Thyroid gland (tissue), 4 donors: ENCODE results near the gene MAP2K5. TPM values are rescaled to one million over a fixed set of nuclear protein-coding genes. Genes with fewer than 3 reads are reported as not detected.
A peak's percentile ranks its signal among the peaks of the same experiment; 100 is the strongest.

Experiments used
- DNase-seq, 2 donors: peaks; one replicate each; pipeline ENCODE4 v3.0.0-alpha.2; 2019
- H3K27ac ChIP-seq, 3 donors: fragments of 200-600 bp; sonication (generic); 1 replicate in 2 of 3; 2 replicates in 1 of 3; pipeline ENCODE4 v1.5.1; 2016 to 2019; ENCODE audit warnings: mild to moderate bottlenecking in 1 of 3, moderate library complexity in 1 of 3
- H3K27me3 ChIP-seq: fragments of 200-600 bp; sonication (generic); one replicate; pipeline ENCODE4 v1.5.1; 2019
- H3K36me3 ChIP-seq, 2 donors: fragments of 200-600 bp; sonication (generic); one replicate each; pipeline ENCODE4 v1.5.1; 2016 to 2019
- H3K4me1 ChIP-seq, 2 donors: fragments of 200-600 bp; sonication (generic); one replicate each; pipeline ENCODE4 v1.5.1; 2017 to 2019
- H3K4me3 ChIP-seq, 3 donors: fragments of 200-600 bp; sonication (generic); replicated peaks in 1 of 3; 1 replicate in 2 of 3; 2 replicates in 1 of 3; pipeline ENCODE4 v1.5.1; 2016; ENCODE audit warnings: mild to moderate bottlenecking in 1 of 3
- H3K9me3 ChIP-seq: fragments of 200-600 bp; sonication (generic); one replicate; pipeline ENCODE4 v1.5.1; 2017
- CTCF ChIP-seq, 6 experiments: fragments of 200-600 bp in 3 of 6; fragments of 450-650 bp in 3 of 6; sonication (generic) in 3 of 6; IDR thresholded peaks; one replicate each; pipeline ENCODE4 v1.5.1; 2016 to 2019; ENCODE audit warnings: antibody characterized with exemption in 6 of 6, mild to moderate bottlenecking in 2 of 6, inconsistent platforms in 1 of 6, moderate library complexity in 1 of 6
- POLR2A ChIP-seq, 2 donors: fragments of 450-650 bp; IDR thresholded peaks; one replicate each; pipeline ENCODE4 v1.6.1; 2017; ENCODE audit warnings: antibody characterized with exemption in 2 of 2, mild to moderate bottlenecking in 2 of 2, moderate library complexity in 1 of 2
- WGBS, 2 donors: methylation state at CpG; one replicate each; pipeline ENCODE4 v1.1.5; 2017; 5-methylcytosine and 5-hydroxymethylcytosine counted together
- intact Hi-C: fragments of 100-400 bp; cut with DNase I; formaldehyde crosslinking; loops from one replicate; pipeline ENCODE4 v1.15.1; 2023
- small RNA-seq: library from RNA; depleted of rRNA; stranded (forward); fragments of <200 nt; gene quantifications from one replicate; pipeline ENCODE3, GENCODE V24; 2016
- total RNA-seq, 4 donors: library from RNA; depleted of rRNA; stranded (reverse); fragments of >200 nt; gene quantifications; one replicate each; pipeline ENCODE4 v1.2.3, GENCODE V29; 2016

Gene MAP2K5
- total RNA-seq, 4 donors from 2014 or later, result 10.2 to 32.1 (median 15.9) TPM

GRCh38 chr15:67852418-67852817 lies 309.9 kb downstream of the MAP2K5 start:
- peaks cover 18 to 32% of the 10 kb centered on the region in 2 donors for H3K4me1 ChIP-seq
- no peak for TF ChIP-seq POLR2A (IDR thresholded peaks at IDR 0.05)
- TF ChIP-seq CTCF (IDR thresholded peaks at IDR 0.05), result no peak
- intact Hi-C loops, result no loop called here
- no peaks in the 10 kb centered on the region for H3K27me3 ChIP-seq
- no peak for DNase-seq
- no peaks in the 10 kb centered on the region for H3K36me3 ChIP-seq
- WGBS, 2 donors, result 78 to 84% methylated on average over 3 of the region's 3 CpGs
- H3K27ac ChIP-seq, result no peak overlapping the region
- no peak overlapping the region for H3K4me3 ChIP-seq
- no peaks in the 10 kb centered on the region for H3K9me3 ChIP-seq

- no peaks in the 10 kb centered on the region for H3K27me3 ChIP-seq
Measured at GRCh38 chr15:67853454-67853853, 311.0 kb downstream of the MAP2K5 start.

GRCh38 chr15:67854358-67854757 lies 311.9 kb downstream of the MAP2K5 start:
- DNase-seq, result no peak
- H3K27me3 ChIP-seq, result no peaks in the 10 kb centered on the region
- 85 to 90% methylated on average over 1 of the region's 1 CpG for WGBS, 2 donors
- no peaks in the 10 kb centered on the region for H3K9me3 ChIP-seq
- no peaks in the 10 kb centered on the region for H3K36me3 ChIP-seq
- intact Hi-C loops, result no loop called here
- no peak overlapping the region for H3K27ac ChIP-seq
- peaks cover 7 to 18% of the 10 kb centered on the region in 2 donors for H3K4me1 ChIP-seq
- no peak for TF ChIP-seq POLR2A (IDR thresholded peaks at IDR 0.05)
- no peak for TF ChIP-seq CTCF (IDR thresholded peaks at IDR 0.05)
- no peak overlapping the region for H3K4me3 ChIP-seq

More at GRCh38 chr15:67853454-67853853, 311.0 kb downstream of the MAP2K5 start:
- intact Hi-C loops, result no loop called here
- peaks cover 10 to 23% of the 10 kb centered on the region in 2 donors for H3K4me1 ChIP-seq
- H3K27ac ChIP-seq, result no peak overlapping the region
- DNase-seq, result no peak
- H3K4me3 ChIP-seq, result no peak overlapping the region
- H3K36me3 ChIP-seq, result no peaks in the 10 kb centered on the region
- 82 to 85% methylated on average over 3 of the region's 3 CpGs for WGBS, 2 donors
- no peak for TF ChIP-seq CTCF (IDR thresholded peaks at IDR 0.05)
- TF ChIP-seq POLR2A (IDR thresholded peaks at IDR 0.05), result no peak
- no peaks in the 10 kb centered on the region for H3K9me3 ChIP-seq

GRCh38 chr15:67855842-67856241 lies 313.3 kb downstream of the MAP2K5 start:
- DNase-seq, result peak; percentile 65 to 72
- no peaks in the 10 kb centered on the region for H3K36me3 ChIP-seq
- WGBS, 2 donors, result 21 to 34% methylated on average over 3 of the region's 3 CpGs
- no peak overlapping the region for H3K4me3 ChIP-seq
- H3K9me3 ChIP-seq, result no peaks in the 10 kb centered on the region
- no peaks in the 10 kb centered on the region for H3K27me3 ChIP-seq
- TF ChIP-seq POLR2A (IDR thresholded peaks at IDR 0.05) (no peak), CTCF (IDR thresholded peaks at IDR 0.05) (no peak)
- peaks cover 18 to 26% of the 10 kb centered on the region in 2 donors for H3K4me1 ChIP-seq
- intact Hi-C loops, result no loop called here
- H3K27ac ChIP-seq, result peak overlapping the region in 1 of 3 donors; percentile 0

Small RNAs within 50 kb of the gene (small RNA-seq; reads per million reads assigned to genes)
- not detected for gene RNU6-1

Other genes with a start within 250 kb of the MAP2K5 start
- gene C15orf61, start 21.6 kb upstream of the MAP2K5 start, total RNA-seq, result 10 to 100 TPM in 1 of 4 donors, 1 to 10 TPM in 3; 2.8 to 14.9 (median 7.9) TPM